GM12801 (cell line): ENCODE results near the gene AQP2.

Source experiments
- TF ChIP-seq, protein P1 (sequence below): IDR thresholded peaks from one replicate; pipeline ENCODE4 v1.5.1; 2011; ENCODE audit warnings: control low read depth; ENCODE audit not compliant: insufficient read length; ENCODE audit errors: extremely low read depth

Gene AQP2

DNA sequence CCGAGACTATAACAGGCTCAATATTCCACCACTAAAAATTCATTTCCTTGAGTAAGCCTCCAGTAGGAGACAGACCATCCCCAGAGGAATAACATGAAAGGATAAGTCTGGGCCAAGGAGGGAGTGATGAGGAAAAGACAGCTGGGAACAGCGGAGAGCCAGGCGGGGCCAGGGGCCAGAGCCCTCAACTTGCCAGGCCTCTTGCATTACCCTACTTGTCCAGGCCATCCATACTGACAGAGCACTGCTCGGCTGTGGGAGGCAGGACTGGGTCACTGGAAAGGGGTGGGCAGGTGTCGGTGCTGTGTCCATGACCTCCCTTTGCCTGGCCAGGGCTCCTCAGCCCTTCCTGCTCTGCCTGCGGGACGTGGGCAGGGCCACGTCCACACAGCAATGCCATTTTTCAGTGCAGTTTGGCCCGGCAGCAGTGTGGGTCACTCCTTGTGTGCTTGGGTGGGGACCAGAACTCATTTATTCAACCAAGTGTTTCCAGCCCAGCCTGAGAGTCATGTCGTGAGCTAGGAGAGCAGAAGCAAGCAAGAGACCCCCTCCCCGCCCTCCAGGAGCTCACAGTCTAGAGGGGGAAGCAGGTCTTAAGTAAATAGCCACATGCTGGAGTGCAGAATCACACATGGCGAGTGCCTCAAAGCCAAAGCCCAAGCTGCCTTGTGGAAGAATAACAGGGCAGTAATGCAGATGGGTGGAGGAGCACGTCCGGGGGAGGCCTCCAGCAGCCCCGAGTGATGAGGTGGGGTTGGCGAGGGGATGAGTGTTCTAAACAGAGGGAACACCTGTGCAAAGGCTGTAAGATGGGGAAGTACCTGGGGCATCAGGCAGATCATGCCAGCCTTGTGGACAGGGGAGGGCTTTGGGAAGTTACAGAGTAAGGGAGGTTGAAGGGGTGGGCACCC lies 37.9 kb upstream of the AQP2 start:
- TF ChIP-seq, protein P1, sequence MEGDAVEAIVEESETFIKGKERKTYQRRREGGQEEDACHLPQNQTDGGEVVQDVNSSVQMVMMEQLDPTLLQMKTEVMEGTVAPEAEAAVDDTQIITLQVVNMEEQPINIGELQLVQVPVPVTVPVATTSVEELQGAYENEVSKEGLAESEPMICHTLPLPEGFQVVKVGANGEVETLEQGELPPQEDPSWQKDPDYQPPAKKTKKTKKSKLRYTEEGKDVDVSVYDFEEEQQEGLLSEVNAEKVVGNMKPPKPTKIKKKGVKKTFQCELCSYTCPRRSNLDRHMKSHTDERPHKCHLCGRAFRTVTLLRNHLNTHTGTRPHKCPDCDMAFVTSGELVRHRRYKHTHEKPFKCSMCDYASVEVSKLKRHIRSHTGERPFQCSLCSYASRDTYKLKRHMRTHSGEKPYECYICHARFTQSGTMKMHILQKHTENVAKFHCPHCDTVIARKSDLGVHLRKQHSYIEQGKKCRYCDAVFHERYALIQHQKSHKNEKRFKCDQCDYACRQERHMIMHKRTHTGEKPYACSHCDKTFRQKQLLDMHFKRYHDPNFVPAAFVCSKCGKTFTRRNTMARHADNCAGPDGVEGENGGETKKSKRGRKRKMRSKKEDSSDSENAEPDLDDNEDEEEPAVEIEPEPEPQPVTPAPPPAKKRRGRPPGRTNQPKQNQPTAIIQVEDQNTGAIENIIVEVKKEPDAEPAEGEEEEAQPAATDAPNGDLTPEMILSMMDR = no peak

GRCh38 chr12:49916129-49916919 lies 34.2 kb upstream of the AQP2 start:
- TF ChIP-seq, protein P1 = no peak

DNA sequence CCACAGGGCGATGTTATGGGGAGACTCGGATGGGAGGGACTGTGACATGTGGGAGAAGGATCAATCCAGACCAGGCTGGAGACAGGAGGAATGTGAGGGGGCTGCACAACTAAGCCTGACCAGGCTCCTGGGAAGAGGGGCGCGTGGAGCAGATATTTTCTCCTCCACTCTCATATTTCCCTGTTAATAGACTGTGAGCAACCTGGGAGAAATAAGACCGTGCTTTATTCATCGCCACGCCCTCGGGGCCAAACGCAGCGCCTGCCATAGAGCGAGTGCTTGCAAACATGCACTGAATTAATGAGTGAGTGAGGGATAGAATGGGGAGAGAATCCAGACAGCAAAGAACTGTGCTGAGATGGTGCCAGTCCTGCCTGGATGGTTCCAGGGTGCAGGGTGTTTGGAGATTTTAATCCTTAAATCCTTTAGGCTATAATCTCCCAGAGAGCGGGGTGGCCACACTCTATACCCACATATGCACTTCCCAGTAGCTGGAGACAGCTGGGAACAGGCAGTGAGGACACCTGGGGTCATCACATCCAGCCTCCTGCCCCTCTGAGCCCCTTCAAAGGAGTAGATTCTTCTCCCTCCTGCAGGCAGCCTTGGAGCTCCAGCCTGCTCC lies 33.3 kb upstream of the AQP2 start:
- TF ChIP-seq, protein P1 = no peak

DNA sequence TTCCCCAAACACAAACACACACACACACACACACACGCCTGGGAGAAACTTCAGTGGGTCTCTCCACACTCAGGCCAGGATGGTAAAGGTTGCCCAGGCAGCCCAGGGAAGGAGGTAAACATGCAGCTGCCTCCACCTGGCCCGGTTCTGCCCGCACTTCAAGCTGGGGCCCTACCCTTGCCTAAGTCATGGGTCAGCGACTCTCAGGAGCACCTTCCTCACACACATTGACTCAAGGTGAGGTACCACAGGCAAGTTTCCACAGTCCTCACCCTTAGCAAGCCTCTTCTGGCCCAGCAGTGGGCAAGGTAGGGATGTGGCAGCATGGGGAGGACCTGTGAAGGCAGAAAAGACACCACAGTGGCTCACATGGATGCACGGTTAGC lies 32.8 kb upstream of the AQP2 start:
- TF ChIP-seq, protein P1 = no peak

DNA sequence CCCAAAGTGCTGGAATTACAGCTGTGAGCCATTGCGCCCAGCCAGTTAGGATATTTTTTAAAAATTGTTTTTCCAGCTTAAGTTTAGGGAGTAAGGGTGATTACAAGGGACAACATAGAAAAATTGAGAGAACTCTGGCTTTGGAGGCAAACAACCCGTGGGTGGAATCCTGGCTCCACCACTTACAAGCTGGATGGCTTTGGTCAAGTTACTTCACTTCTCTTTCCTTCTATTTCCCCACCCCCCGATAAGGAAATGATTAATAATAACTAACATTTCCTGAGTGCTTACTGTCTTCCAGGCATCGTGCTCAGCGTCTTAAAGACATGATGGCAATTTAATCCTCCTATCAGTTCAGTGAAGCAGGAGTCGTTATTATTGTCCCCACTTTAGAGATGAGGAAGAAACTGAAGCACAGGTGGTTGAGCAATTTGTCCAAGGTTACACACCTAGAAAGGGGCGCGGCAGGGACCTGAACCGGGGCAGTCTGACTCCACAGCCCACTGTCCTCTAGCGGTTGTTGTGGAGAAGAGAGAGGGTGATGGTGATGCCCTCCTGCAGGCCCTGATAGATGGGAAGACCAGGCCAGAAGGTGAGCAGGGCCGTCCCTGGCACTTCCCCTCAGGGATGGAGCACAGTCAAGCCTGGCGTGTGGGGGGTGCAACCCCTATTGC lies 30.2 kb upstream of the AQP2 start:
- TF ChIP-seq, protein P1 = no peak

GRCh38 chr12:49920915-49921286 lies 29.6 kb upstream of the AQP2 start:
- TF ChIP-seq, protein P1 = no peak

DNA sequence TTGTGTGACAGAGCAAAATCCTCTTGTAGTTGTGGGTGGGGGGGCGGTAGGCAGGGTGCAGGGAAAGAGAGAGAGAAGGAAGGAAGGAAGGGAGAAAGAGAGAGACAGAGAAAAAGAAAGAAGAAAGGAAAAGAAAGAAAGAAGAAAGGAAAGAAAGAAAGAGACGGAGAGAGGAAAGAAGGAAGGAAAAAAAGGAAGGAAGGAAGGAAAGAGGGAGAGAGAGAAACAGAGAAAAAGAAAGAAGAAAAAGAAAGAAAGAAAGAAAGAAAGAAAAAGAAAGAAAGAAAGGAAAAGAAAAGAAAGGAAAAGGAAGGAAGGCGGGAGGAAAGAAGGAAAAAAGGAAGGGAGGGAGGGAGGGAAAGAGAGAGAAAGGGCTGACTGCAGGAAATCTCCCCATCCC lies 29.2 kb upstream of the AQP2 start:
- TF ChIP-seq, protein P1 = no peak
